Sigmoid colon (tissue), 4 donors: ENCODE data around the gene CIZ1.

ENCODE experiments used
- CTCF ChIP-seq, 4 experiments: fragments of 450-650 bp in 3 of 4; fragments of 200-600 bp in 1 of 4; IDR thresholded peaks; one replicate each; pipeline ENCODE4 v1.5.1; 2016 to 2019; ENCODE audit warnings: antibody characterized with exemption in 4 of 4, mild to moderate bottlenecking in 3 of 4, moderate library complexity in 2 of 4
- EP300 ChIP-seq, 4 donors: sonication (generic); formaldehyde crosslinking; IDR thresholded peaks; one replicate each; pipeline ENCODE4 v1.6.1; 2017; ENCODE audit warnings: antibody characterized with exemption in 4 of 4
- POLR2A ChIP-seq, 2 donors: fragments of 450-650 bp; IDR thresholded peaks; one replicate each; pipeline ENCODE4 v1.6.1; 2016; ENCODE audit warnings: antibody characterized with exemption in 2 of 2, mild to moderate bottlenecking in 2 of 2, moderate library complexity in 2 of 2
- POLR2AphosphoS5 ChIP-seq, 4 donors: sonication (generic); formaldehyde crosslinking; IDR thresholded peaks; one replicate each; pipeline ENCODE4 v1.6.1; 2017; ENCODE audit warnings: antibody characterized with exemption in 4 of 4

GRCh38 chr9:128202648-128203023, 11.3 kb upstream of the CIZ1 start:
- no peak for TF ChIP-seq POLR2A (IDR thresholded peaks at IDR 0.05)
- TF ChIP-seq CTCF (IDR thresholded peaks at IDR 0.05), result no peak
- TF ChIP-seq POLR2AphosphoS5 (IDR thresholded peaks at IDR 0.05), result no peak
- no peak for TF ChIP-seq EP300 (IDR thresholded peaks at IDR 0.05)
